HepG2 (cell line): ENCODE data around the gene TJAP1. TPM values are rescaled to one million over a fixed set of nuclear protein-coding genes. Genes with fewer than 3 reads are reported as not detected.
A peak's percentile ranks its signal among the peaks of the same experiment; 100 is the strongest.

Source experiments
- CREM ChIP-seq, 2 experiments: sonication (generic) in 1 of 2; formaldehyde crosslinking in 1 of 2; IDR thresholded peaks; 2 replicates each; pipeline versions ENCODE4 v1.4.0 to v1.6.1; 2016 to 2020; ENCODE audit warnings: antibody characterized with exemption in 1 of 2, mild to moderate bottlenecking in 1 of 2, missing genetic modification reagents in 1 of 2
- FOXA3 ChIP-seq: IDR thresholded peaks from 2 replicates; pipeline ENCODE4 v1.6.1; 2016; ENCODE audit warnings: missing genetic modification reagents, missing compliant biosample characterization
- MAFG ChIP-seq: sonication (generic); formaldehyde crosslinking; IDR thresholded peaks from 2 replicates; pipeline ENCODE4 v1.5.1; 2020; ENCODE audit warnings: mild to moderate bottlenecking, missing genetic modification reagents
- NCOR1 ChIP-seq: fragments of 200-600 bp; sonication (generic); IDR thresholded peaks from 2 replicates; pipeline ENCODE4 v1.7.0; 2017; ENCODE audit warnings: antibody characterized with exemption, low read length, borderline replicate concordance
- POLR2G ChIP-seq: fragments of 200-400 bp; formaldehyde crosslinking; IDR thresholded peaks from 2 replicates; pipeline ENCODE4 v1.6.1; 2018; ENCODE audit warnings: mild to moderate bottlenecking, low read depth, low read length, moderate library complexity
- RFX5 ChIP-seq: IDR thresholded peaks from 2 replicates; pipeline ENCODE4 v1.6.1; 2011; ENCODE audit warnings: low read depth, low read length, improper control_type of control experiment
- SOX13 ChIP-seq, 3 experiments: fragments of 450-650 bp in 1 of 3; sonication (generic) in 1 of 3; formaldehyde crosslinking in 1 of 3; IDR thresholded peaks in 2 of 3; conservative IDR thresholded peaks in 1 of 3; 2 replicates each; pipeline versions ENCODE4 v1.5.0 to v1.6.1; 2016 to 2020; ENCODE audit warnings: antibody characterized with exemption in 1 of 3, mild to moderate bottlenecking in 1 of 3, missing compliant biosample characterization in 1 of 3, missing genetic modification reagents in 1 of 3, moderate library complexity in 1 of 3
- SRF ChIP-seq: IDR thresholded peaks from 2 replicates; pipeline ENCODE4 v1.6.1; 2011; ENCODE audit warnings: mild to moderate bottlenecking, low read depth, low read length, moderate library complexity
- TCF7 ChIP-seq: sonication (generic); IDR thresholded peaks from 2 replicates; pipeline ENCODE4 v1.6.1; 2016; ENCODE audit warnings: antibody characterized with exemption, low read depth
- TFE3 ChIP-seq: IDR thresholded peaks from 2 replicates; pipeline ENCODE4 v1.6.1; 2016
- ZFY ChIP-seq: sonication (generic); formaldehyde crosslinking; IDR thresholded peaks from 2 replicates; pipeline ENCODE4 v1.4.0; 2020; ENCODE audit warnings: missing genetic modification reagents
- ZNF20 ChIP-seq: sonication (generic); formaldehyde crosslinking; IDR thresholded peaks from 2 replicates; pipeline ENCODE4 v1.4.0; 2020; ENCODE audit warnings: mild to moderate bottlenecking, moderate library complexity, missing genetic modification reagents
- ZNF292 ChIP-seq: sonication (generic); formaldehyde crosslinking; IDR thresholded peaks from 2 replicates; pipeline ENCODE4 v1.8.1; 2022; ENCODE audit warnings: mild to moderate bottlenecking, low read depth, missing genetic modification reagents, borderline replicate concordance
- ZNF530 ChIP-seq: sonication (generic); formaldehyde crosslinking; IDR thresholded peaks from 2 replicates; pipeline ENCODE4 v1.5.0; 2020; ENCODE audit warnings: low read depth, mild to moderate bottlenecking, missing genetic modification reagents
- ZSCAN20 ChIP-seq: sonication (generic); formaldehyde crosslinking; IDR thresholded peaks from 2 replicates; pipeline ENCODE4 v1.4.0; 2020; ENCODE audit warnings: missing genetic modification reagents, mild to moderate bottlenecking, borderline replicate concordance
- ZSCAN9 ChIP-seq: IDR thresholded peaks from 2 replicates; pipeline ENCODE4 v1.6.1; 2016; ENCODE audit warnings: borderline replicate concordance
- polyA plus RNA-seq, 8 experiments: library from polyadenylated mRNA; depleted of rRNA in 3 of 8; stranded (reverse) in 7 of 8; unstranded in 1 of 8; fragments of >200 nt; fragmentation: Illumina TruSeq in 4 of 8; extraction: Trizol in 4 of 8; gene quantifications; 2 replicates each; pipeline versions ENCODE4 v1.2.1 to v1.2.3, GENCODE V29; 2011 to 2016; ENCODE audit warnings: low read depth in 4 of 8, missing spikeins in 1 of 8, mixed read lengths in 1 of 8; ENCODE audit not compliant: insufficient read depth in 1 of 8
- total RNA-seq, 5 experiments: library from RNA; depleted of rRNA; stranded (reverse); fragments of >200 nt; fragmentation: Illumina TruSeq; extraction: Trizol; gene quantifications; 2 replicates each; pipeline ENCODE4 v1.2.3, GENCODE V29; 2016; ENCODE audit warnings: low read depth in 1 of 5
- TF ChIP-seq, protein P1 (sequence below): sonication (generic); formaldehyde crosslinking; IDR thresholded peaks from 2 replicates; pipeline ENCODE4 v1.5.1; 2020; ENCODE audit warnings: missing genetic modification reagents, mild to moderate bottlenecking, borderline replicate concordance
- TF ChIP-seq, protein P2 (sequence below): sonication (generic); formaldehyde crosslinking; IDR thresholded peaks from 2 replicates; pipeline ENCODE4 v1.4.0; 2020; ENCODE audit warnings: missing genetic modification reagents

Gene TJAP1
- total and polyA plus RNA-seq, 2 of the 13 experiments (the other 11 are each of a cell fraction or from before 2014, with no cell fraction given) = 15.7 to 41.6 TPM

DNA sequence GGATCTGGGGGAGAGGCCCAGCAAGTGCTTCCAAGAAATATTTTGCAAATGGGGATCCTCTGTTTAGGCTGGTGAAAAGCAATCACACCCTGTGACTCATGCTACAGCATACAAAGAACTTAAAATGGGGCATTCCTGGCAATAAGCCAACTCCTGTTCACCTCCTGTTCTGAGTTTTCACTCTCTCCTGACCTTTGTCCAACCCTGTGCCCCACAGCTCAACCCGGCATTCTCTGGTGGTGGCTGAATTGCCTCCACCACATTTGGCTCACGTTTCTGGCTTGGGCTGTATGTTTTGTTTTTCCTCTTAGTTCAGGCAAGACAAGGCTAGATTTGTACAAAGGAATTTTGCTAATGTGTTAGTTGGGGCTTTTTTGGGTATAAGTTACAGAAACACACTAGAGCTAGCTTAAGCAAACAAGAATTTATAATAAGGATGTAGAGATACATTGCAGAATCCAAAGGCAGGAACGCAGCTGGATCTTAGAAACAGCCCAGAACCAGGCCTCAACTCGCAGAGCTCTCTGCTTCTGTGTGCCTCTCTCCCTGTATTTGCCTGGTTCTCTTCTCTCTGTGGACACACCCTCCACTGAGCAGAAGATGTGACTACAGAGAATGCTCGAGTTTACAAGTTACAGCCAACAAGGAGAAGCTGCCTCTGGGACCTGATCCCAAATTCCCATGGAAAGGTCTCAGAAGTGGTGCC is 40.6 kb upstream of the TJAP1 start (continued):
- TF ChIP-seq SOX13 (IDR thresholded peaks at IDR 0.05) (peak; percentile 90), SOX13 (CRISPR knock-in tag; conservative IDR thresholded peaks at IDR 0.05 in 1 of 2, IDR thresholded peaks at IDR 0.05 in 1 of 2) (peak in 1 of 2 experiments; percentile 96; a peak in 2 of 4 replicates), FOXA3 (CRISPR knock-in tag) (peak; percentile 75), MAFG (no peak), ZNF20 (CRISPR knock-in tag) (no peak), SRF (peak; percentile 59; the same call in 1 of the 2 replicates), RFX5 (no peak), ZNF530 (CRISPR knock-in tag) (no peak), TFE3 (CRISPR knock-in tag) (peak; percentile 49; the same call in 1 of the 2 replicates), ZSCAN9 (CRISPR knock-in tag) (peak; percentile 61; the same call in 1 of the 2 replicates), ZNF292 (CRISPR knock-in tag) (peak; percentile 80; the same call in 1 of the 2 replicates), POLR2G (peak; percentile 49), TCF7 (peak; percentile 13; the same call in 1 of the 2 replicates), CREM (IDR thresholded peaks at IDR 0.05) (peak; percentile 63; the same call in 1 of the 2 replicates), CREM (CRISPR knock-in tag; IDR thresholded peaks at IDR 0.05) (no peak), ZFY (peak; percentile 52; the same call in 1 of the 2 replicates), ZSCAN20 (CRISPR knock-in tag) (no peak), NCOR1 (peak; percentile 70; the same call in 1 of the 2 replicates)
- TF ChIP-seq, protein P1, sequence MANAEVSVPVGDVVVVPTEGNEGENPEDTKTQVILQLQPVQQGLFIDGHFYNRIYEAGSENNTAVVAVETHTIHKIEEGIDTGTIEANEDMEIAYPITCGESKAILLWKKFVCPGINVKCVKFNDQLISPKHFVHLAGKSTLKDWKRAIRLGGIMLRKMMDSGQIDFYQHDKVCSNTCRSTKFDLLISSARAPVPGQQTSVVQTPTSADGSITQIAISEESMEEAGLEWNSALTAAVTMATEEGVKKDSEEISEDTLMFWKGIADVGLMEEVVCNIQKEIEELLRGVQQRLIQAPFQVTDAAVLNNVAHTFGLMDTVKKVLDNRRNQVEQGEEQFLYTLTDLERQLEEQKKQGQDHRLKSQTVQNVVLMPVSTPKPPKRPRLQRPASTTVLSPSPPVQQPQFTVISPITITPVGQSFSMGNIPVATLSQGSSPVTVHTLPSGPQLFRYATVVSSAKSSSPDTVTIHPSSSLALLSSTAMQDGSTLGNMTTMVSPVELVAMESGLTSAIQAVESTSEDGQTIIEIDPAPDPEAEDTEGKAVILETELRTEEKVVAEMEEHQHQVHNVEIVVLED (CRISPR knock-in tag) = peak; percentile 19; the same call in 1 of the 2 replicates
- TF ChIP-seq, protein P2, sequence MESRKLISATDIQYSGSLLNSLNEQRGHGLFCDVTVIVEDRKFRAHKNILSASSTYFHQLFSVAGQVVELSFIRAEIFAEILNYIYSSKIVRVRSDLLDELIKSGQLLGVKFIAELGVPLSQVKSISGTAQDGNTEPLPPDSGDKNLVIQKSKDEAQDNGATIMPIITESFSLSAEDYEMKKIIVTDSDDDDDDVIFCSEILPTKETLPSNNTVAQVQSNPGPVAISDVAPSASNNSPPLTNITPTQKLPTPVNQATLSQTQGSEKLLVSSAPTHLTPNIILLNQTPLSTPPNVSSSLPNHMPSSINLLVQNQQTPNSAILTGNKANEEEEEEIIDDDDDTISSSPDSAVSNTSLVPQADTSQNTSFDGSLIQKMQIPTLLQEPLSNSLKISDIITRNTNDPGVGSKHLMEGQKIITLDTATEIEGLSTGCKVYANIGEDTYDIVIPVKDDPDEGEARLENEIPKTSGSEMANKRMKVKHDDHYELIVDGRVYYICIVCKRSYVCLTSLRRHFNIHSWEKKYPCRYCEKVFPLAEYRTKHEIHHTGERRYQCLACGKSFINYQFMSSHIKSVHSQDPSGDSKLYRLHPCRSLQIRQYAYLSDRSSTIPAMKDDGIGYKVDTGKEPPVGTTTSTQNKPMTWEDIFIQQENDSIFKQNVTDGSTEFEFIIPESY (CRISPR knock-in tag) = peak; percentile 36; the same call in 1 of the 2 replicates
